IgD-negative memory B cell (primary cell): Measurements from ENCODE around the gene MSH4. TPM values are rescaled to one million over a fixed set of nuclear protein-coding genes. Genes with fewer than 3 reads are reported as not detected.
A peak's percentile ranks its signal among the peaks of the same experiment; 100 is the strongest.
"Not testable (repeated sequence)": the region's sequence is repeated elsewhere in the genome, so short reads cannot be mapped to it uniquely, and the experiment has no call there.

Experiments
- H3K27ac Mint-ChIP-seq, 3 donors: one replicate each; pipeline ENCODE4 v1.8.0; 2020 to 2022; ENCODE audit warnings: mild to moderate bottlenecking in 3 of 3, mixed read lengths in 3 of 3, moderate library complexity in 1 of 3
- H3K27me3 Mint-ChIP-seq: one replicate; pipeline ENCODE4 v1.8.0; 2021; ENCODE audit warnings: mixed read lengths
- H3K36me3 Mint-ChIP-seq: one replicate; pipeline ENCODE4 v1.8.0; 2020; ENCODE audit warnings: mild to moderate bottlenecking, mixed read lengths
- H3K4me1 Mint-ChIP-seq, 3 donors: one replicate each; pipeline ENCODE4 v1.8.0; 2020 to 2022; ENCODE audit warnings: mixed read lengths in 3 of 3, mild to moderate bottlenecking in 1 of 3
- H3K4me3 Mint-ChIP-seq, 4 donors: one replicate each; pipeline ENCODE4 v1.8.0; 2020 to 2022; ENCODE audit warnings: mild to moderate bottlenecking in 4 of 4, mixed read lengths in 4 of 4, moderate library complexity in 3 of 4
- H3K9me3 Mint-ChIP-seq, 3 donors: one replicate each; pipeline ENCODE4 v1.8.0; 2020 to 2021; ENCODE audit warnings: mixed read lengths in 3 of 3, mild to moderate bottlenecking in 1 of 3
- polyA plus RNA-seq: library from polyadenylated mRNA; unstranded; fragments of 300-500 nt; fragmentation: Illumina TruSeq; gene quantifications from one replicate; pipeline ENCODE4 v1.2.3, GENCODE V29; 2021

MSH4 gene
- 0.10 TPM for polyA plus RNA-seq

GRCh38 chr1:75796376-75797272, at the start of gene MSH4:
TSS of gene MSH4 (plus strand) at chr1:75796882. CDS start at chr1:75796986, 104 bp downstream.
- H3K27me3 Mint-ChIP-seq = no peaks in the 10 kb centered on the region
- H3K27ac Mint-ChIP-seq = peak within 1 kb of the TSS in 2 of 3 donors; percentile 0 to 7
- H3K4me1 Mint-ChIP-seq = peaks cover 0 to 15% (median 11%) of the 10 kb centered on the region in 3 donors
- no peaks in the 10 kb centered on the region for H3K9me3 Mint-ChIP-seq
- H3K4me3 Mint-ChIP-seq = no peak within 1 kb of the TSS
- H3K36me3 Mint-ChIP-seq = peaks cover 2% of the 10 kb centered on the region

- H3K9me3 Mint-ChIP-seq, H3K27ac Mint-ChIP-seq, H3K27me3 Mint-ChIP-seq, H3K4me1 Mint-ChIP-seq, H3K4me3 Mint-ChIP-seq: not testable (repeated sequence)
- peaks cover 17% of the 10 kb centered on the region for H3K36me3 Mint-ChIP-seq
Observed at GRCh38 chr1:75757210-75757609, 39.5 kb upstream of the MSH4 start.

GRCh38 chr1:75758543-75758942, 38.1 kb upstream of the MSH4 start:
- not testable (repeated sequence) for H3K27ac Mint-ChIP-seq, H3K4me3 Mint-ChIP-seq, H3K27me3 Mint-ChIP-seq, H3K4me1 Mint-ChIP-seq, H3K9me3 Mint-ChIP-seq
- peaks cover 13% of the 10 kb centered on the region for H3K36me3 Mint-ChIP-seq

GRCh38 chr1:75764057-75764655, 32.5 kb upstream of the MSH4 start:
- H3K27me3 Mint-ChIP-seq = no peaks in the 10 kb centered on the region
- H3K27ac Mint-ChIP-seq = no peak overlapping the region
- H3K4me3 Mint-ChIP-seq = no peak overlapping the region
- H3K36me3 Mint-ChIP-seq = peaks cover 4% of the 10 kb centered on the region
- H3K9me3 Mint-ChIP-seq = no peaks in the 10 kb centered on the region
- no peaks in the 10 kb centered on the region for H3K4me1 Mint-ChIP-seq

GRCh38 chr1:75765697-75766355, 30.9 kb upstream of the MSH4 start:
- Mint-ChIP-seq H3K4me3 (no peak overlapping the region), H3K4me1 (no peaks in the 10 kb centered on the region), H3K27me3 (no peaks in the 10 kb centered on the region), H3K36me3 (peaks cover 5% of the 10 kb centered on the region), H3K9me3 (no peaks in the 10 kb centered on the region), H3K27ac (peak overlapping the region in 1 of 3 donors; percentile 43)

GRCh38 chr1:75768016-75768415, 28.7 kb upstream of the MSH4 start:
- H3K4me3 Mint-ChIP-seq = peak overlapping the region in 1 of 4 donors; percentile 5
- H3K4me1 Mint-ChIP-seq = no peaks in the 10 kb centered on the region
- no peaks in the 10 kb centered on the region for H3K9me3 Mint-ChIP-seq
- no peak overlapping the region for H3K27ac Mint-ChIP-seq
- peaks cover 7% of the 10 kb centered on the region for H3K36me3 Mint-ChIP-seq
- H3K27me3 Mint-ChIP-seq = no peaks in the 10 kb centered on the region

GRCh38 chr1:75770761-75771160, 25.9 kb upstream of the MSH4 start:
- Mint-ChIP-seq H3K4me3 (no peak overlapping the region), H3K36me3 (peaks cover 5% of the 10 kb centered on the region), H3K27me3 (no peaks in the 10 kb centered on the region), H3K27ac (peak overlapping the region in 1 of 3 donors; percentile 29), H3K4me1 (no peaks in the 10 kb centered on the region), H3K9me3 (no peaks in the 10 kb centered on the region)

GRCh38 chr1:75771978-75772377, 24.7 kb upstream of the MSH4 start:
- Mint-ChIP-seq H3K27me3 (no peaks in the 10 kb centered on the region), H3K36me3 (peaks cover 5% of the 10 kb centered on the region), H3K4me1 (no peaks in the 10 kb centered on the region), H3K27ac (peak overlapping the region in 1 of 3 donors; percentile 34), H3K9me3 (no peaks in the 10 kb centered on the region), H3K4me3 (no peak overlapping the region)

GRCh38 chr1:75777812-75778211, 18.9 kb upstream of the MSH4 start:
- H3K9me3 Mint-ChIP-seq, H3K27me3 Mint-ChIP-seq, H3K4me3 Mint-ChIP-seq, H3K36me3 Mint-ChIP-seq: not testable (repeated sequence)
- peaks cover 5 to 11% (median 9%) of the 10 kb centered on the region in 3 donors for H3K4me1 Mint-ChIP-seq
- H3K27ac Mint-ChIP-seq = peak overlapping the region in 1 of 3 donors; percentile 16

- H3K4me3 Mint-ChIP-seq = peak overlapping the region in 1 of 4 donors; percentile 49
- not testable (repeated sequence) for H3K27me3 Mint-ChIP-seq
Observed at GRCh38 chr1:75778694-75779093, 18.0 kb upstream of the MSH4 start.

GRCh38 chr1:75780183-75780582, 16.5 kb upstream of the MSH4 start:
- Mint-ChIP-seq H3K27ac (peak overlapping the region in 1 of 3 donors; percentile 1), H3K4me3 (peak overlapping the region in 1 of 4 donors; percentile 5), H3K4me1 (peaks cover 10 to 16% (median 15%) of the 10 kb centered on the region in 3 donors)
- not testable (repeated sequence) for H3K36me3 Mint-ChIP-seq, H3K9me3 Mint-ChIP-seq, H3K27me3 Mint-ChIP-seq

More at GRCh38 chr1:75778694-75779093, 18.0 kb upstream of the MSH4 start:
- H3K36me3 Mint-ChIP-seq, H3K9me3 Mint-ChIP-seq: not testable (repeated sequence)
- Mint-ChIP-seq H3K27ac (peak overlapping the region in 1 of 3 donors; percentile 47), H3K4me1 (peaks cover 5 to 11% (median 9%) of the 10 kb centered on the region in 3 donors)

- not testable (repeated sequence) for H3K36me3 Mint-ChIP-seq, H3K27me3 Mint-ChIP-seq, H3K9me3 Mint-ChIP-seq
- Mint-ChIP-seq H3K27ac (peak overlapping the region; percentile 89 to 97 (median 92)), H3K4me3 (peak overlapping the region; percentile 72 to 99 (median 98)), H3K4me1 (peaks cover 27 to 35% (median 29%) of the 10 kb centered on the region in 3 donors)
Observed at GRCh38 chr1:75783920-75784319, 12.8 kb upstream of the MSH4 start.

GRCh38 chr1:75785320-75785982, 11.2 kb upstream of the MSH4 start:
- H3K4me1 Mint-ChIP-seq = peaks cover 34 to 45% (median 35%) of the 10 kb centered on the region in 3 donors
- H3K4me3 Mint-ChIP-seq = peak overlapping the region; percentile 96 to 99 (median 99)
- peaks cover 0 to 2% (median 0%) of the 10 kb centered on the region in 3 donors for H3K9me3 Mint-ChIP-seq
- peak overlapping the region; percentile 92 to 99 (median 97) for H3K27ac Mint-ChIP-seq
- H3K36me3 Mint-ChIP-seq = no peaks in the 10 kb centered on the region
- no peaks in the 10 kb centered on the region for H3K27me3 Mint-ChIP-seq

- Mint-ChIP-seq H3K27ac (peak within 1 kb of the TSS; percentile 92 to 99 (median 97)), H3K36me3 (no peaks in the 10 kb centered on the region), H3K4me1 (peaks cover 35 to 46% (median 37%) of the 10 kb centered on the region in 3 donors), H3K27me3 (no peaks in the 10 kb centered on the region), H3K9me3 (no peaks in the 10 kb centered on the region), H3K4me3 (peak within 1 kb of the TSS; percentile 96 to 99 (median 99))
Observed at GRCh38 chr1:75785983-75786853, 10.5 kb upstream of the MSH4 start, which contains the start of gene RABGGTB. TSS of gene RABGGTB (plus strand) at chr1:75786256. CDS start at chr1:75786272, 16 bp downstream.
